ENCODE measurements around the gene HSPA12A.

HSPA12A gene

GRCh38 chr10:116692225-116692624 is 50.1 kb downstream of the HSPA12A start:
- FAIRE-seq (no peak), DNase-seq (ENCODE audit: low spot score) (no peak)

GRCh38 chr10:116691635-116692034 is 50.7 kb downstream of the HSPA12A start:
- FAIRE-seq (no peak), DNase-seq (ENCODE audit: low spot score) (no peak)

GRCh38 chr10:116690356-116691322 is 51.7 kb downstream of the HSPA12A start:
- FAIRE-seq = no peak
- no peak for DNase-seq (ENCODE audit: low spot score)

GRCh38 chr10:116689744-116690143 is 52.6 kb downstream of the HSPA12A start:
- DNase-seq (ENCODE audit: low spot score) = no peak
- no peak for FAIRE-seq

GRCh38 chr10:116688741-116689495 is 53.4 kb downstream of the HSPA12A start:
- no peak for FAIRE-seq

GRCh38 chr10:116688241-116688711 is 54.1 kb downstream of the HSPA12A start:
- peak; percentile 24 for DNase-seq (ENCODE audit: low spot score)
- no peak for FAIRE-seq

More at GRCh38 chr10:116688741-116689495, 53.4 kb downstream of the HSPA12A start:
- no peak for DNase-seq (ENCODE audit: low spot score)

- no peak for FAIRE-seq
Measured at GRCh38 chr10:116687633-116688032, 54.7 kb downstream of the HSPA12A start.

GRCh38 chr10:116686632-116687031 is 55.7 kb downstream of the HSPA12A start:
- FAIRE-seq (no peak), DNase-seq (ENCODE audit: low spot score) (no peak)

More at GRCh38 chr10:116687633-116688032, 54.7 kb downstream of the HSPA12A start:
- no peak for DNase-seq (ENCODE audit: low spot score)

- FAIRE-seq = no peak
- DNase-seq (ENCODE audit: low spot score) = no peak
Measured at GRCh38 chr10:116685807-116686206, 56.6 kb downstream of the HSPA12A start.

GRCh38 chr10:116684781-116685180 is 57.6 kb downstream of the HSPA12A start:
- no peak for FAIRE-seq
- DNase-seq (ENCODE audit: low spot score) = no peak

GRCh38 chr10:116683821-116684220 is 58.5 kb downstream of the HSPA12A start:
- DNase-seq (ENCODE audit: low spot score) = no peak
- no peak for FAIRE-seq

- FAIRE-seq (no peak), DNase-seq (ENCODE audit: low spot score) (no peak)
Measured at GRCh38 chr10:116683166-116683565, 59.2 kb downstream of the HSPA12A start.

GRCh38 chr10:116679351-116679750 is 63.0 kb downstream of the HSPA12A start:
- no peak for DNase-seq (ENCODE audit: low spot score)
- no peak for FAIRE-seq

GRCh38 chr10:116676633-116677032 is 65.7 kb downstream of the HSPA12A start:
- FAIRE-seq (no peak), DNase-seq (ENCODE audit: low spot score) (no peak)

- DNase-seq (ENCODE audit: low spot score) (no peak), FAIRE-seq (no peak)
Measured at GRCh38 chr10:116676118-116676517, 66.2 kb downstream of the HSPA12A start.

- no peak for FAIRE-seq
Measured at GRCh38 chr10:116674901-116675423, 67.4 kb downstream of the HSPA12A start.

GRCh38 chr10:116673866-116674265 is 68.5 kb downstream of the HSPA12A start:
- DNase-seq (ENCODE audit: low spot score) = no peak
- FAIRE-seq = no peak

More at GRCh38 chr10:116674901-116675423, 67.4 kb downstream of the HSPA12A start:
- DNase-seq (ENCODE audit: low spot score) = no peak

- DNase-seq (ENCODE audit: low spot score) (no peak), FAIRE-seq (no peak)
Measured at GRCh38 chr10:116672891-116673290, 69.5 kb downstream of the HSPA12A start.

- DNase-seq (ENCODE audit: low spot score) (no peak), FAIRE-seq (no peak)
Measured at GRCh38 chr10:116671274-116671926, 71.0 kb downstream of the HSPA12A start.

- DNase-seq (ENCODE audit: low spot score) (no peak), FAIRE-seq (no peak)
Measured at GRCh38 chr10:116670706-116671105, 71.7 kb downstream of the HSPA12A start.

All from RCC 7860 (cell line).